GM10847 (cell line): ENCODE data around the gene AHI1.

Experiments
- POLR2A ChIP-seq: IDR thresholded peaks from 2 replicates; pipeline ENCODE4 v1.6.1; 2011; ENCODE audit not compliant: insufficient read length; ENCODE audit errors: extremely low read depth

AHI1 gene

GRCh38 chr6:135280375-135281136 lies 217.0 kb downstream of the AHI1 start:
- TF ChIP-seq POLR2A, result no peak

- no peak for TF ChIP-seq POLR2A
These were observed 220.1 kb downstream of the AHI1 start for GRCh38 chr6:135277422-135277821.

- TF ChIP-seq POLR2A, result no peak
These were observed 222.8 kb downstream of the AHI1 start for GRCh38 chr6:135274561-135275293.

GRCh38 chr6:135271626-135272025 lies 225.9 kb downstream of the AHI1 start:
- TF ChIP-seq POLR2A, result no peak

GRCh38 chr6:135270676-135271536 lies 226.6 kb downstream of the AHI1 start:
- TF ChIP-seq POLR2A, result no peak

GRCh38 chr6:135269481-135269891 lies 228.1 kb downstream of the AHI1 start:
- TF ChIP-seq POLR2A, result no peak

GRCh38 chr6:135268740-135269139 lies 228.8 kb downstream of the AHI1 start:
- no peak for TF ChIP-seq POLR2A

GRCh38 chr6:135268263-135268662 lies 229.3 kb downstream of the AHI1 start:
- TF ChIP-seq POLR2A, result no peak

- no peak for TF ChIP-seq POLR2A
These were observed 230.5 kb downstream of the AHI1 start for GRCh38 chr6:135267085-135267484.

- no peak for TF ChIP-seq POLR2A
These were observed 230.9 kb downstream of the AHI1 start for GRCh38 chr6:135266675-135267074.

- TF ChIP-seq POLR2A, result no peak
These were observed 232.3 kb downstream of the AHI1 start for GRCh38 chr6:135265278-135265677.

GRCh38 chr6:135261872-135262725 lies 235.4 kb downstream of the AHI1 start:
- TF ChIP-seq POLR2A, result no peak

- TF ChIP-seq POLR2A, result no peak
These were observed 236.9 kb downstream of the AHI1 start for GRCh38 chr6:135260612-135261011.

- no peak for TF ChIP-seq POLR2A
These were observed 238.6 kb downstream of the AHI1 start for GRCh38 chr6:135258970-135259369.
